MM.1S (cell line): ENCODE results near the gene RELN.

Experiments used
- EZH2 ChIP-seq: fragments of 300-600 bp; sonication (generic); optimal IDR thresholded peaks from 2 replicates; pipeline ENCODE3; 2017; ENCODE audit warnings: low read depth, mild to moderate bottlenecking, antibody characterized with exemption, low read length, mixed read lengths
- EZH2phosphoT487 ChIP-seq: fragments of 300-600 bp; sonication (generic); IDR thresholded peaks from 2 replicates; pipeline ENCODE4 v1.6.1; 2018; ENCODE audit warnings: antibody characterized with exemption, low read length
- TF ChIP-seq, protein P1 (sequence below): fragments of 300-600 bp; sonication (generic); IDR thresholded peaks from 2 replicates; pipeline ENCODE4 v1.5.1; 2016; ENCODE audit warnings: antibody characterized with exemption, low read length, mixed read lengths

DNA sequence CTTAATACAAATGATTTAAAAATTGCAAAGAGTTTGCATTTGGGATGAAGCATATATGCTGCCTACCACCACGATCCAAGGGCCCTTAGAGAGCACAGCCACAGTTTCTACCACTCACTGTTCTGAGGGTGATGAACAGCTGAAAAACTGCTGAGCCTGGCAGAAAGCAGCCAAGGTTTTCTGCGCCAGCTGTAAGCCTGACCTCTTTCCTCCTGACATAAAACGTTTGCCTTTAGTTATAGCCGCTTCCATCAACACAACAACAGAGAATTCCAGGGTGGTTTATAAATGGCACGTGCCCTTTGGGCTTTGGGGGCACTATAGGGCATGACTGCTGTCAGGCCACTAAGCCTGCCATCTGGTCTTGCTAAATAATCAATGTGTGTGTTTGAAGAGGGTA, 222.8 kb downstream of the RELN start:
- TF ChIP-seq EZH2phosphoT487 (no peak), EZH2 (no peak)
- TF ChIP-seq, protein P1, sequence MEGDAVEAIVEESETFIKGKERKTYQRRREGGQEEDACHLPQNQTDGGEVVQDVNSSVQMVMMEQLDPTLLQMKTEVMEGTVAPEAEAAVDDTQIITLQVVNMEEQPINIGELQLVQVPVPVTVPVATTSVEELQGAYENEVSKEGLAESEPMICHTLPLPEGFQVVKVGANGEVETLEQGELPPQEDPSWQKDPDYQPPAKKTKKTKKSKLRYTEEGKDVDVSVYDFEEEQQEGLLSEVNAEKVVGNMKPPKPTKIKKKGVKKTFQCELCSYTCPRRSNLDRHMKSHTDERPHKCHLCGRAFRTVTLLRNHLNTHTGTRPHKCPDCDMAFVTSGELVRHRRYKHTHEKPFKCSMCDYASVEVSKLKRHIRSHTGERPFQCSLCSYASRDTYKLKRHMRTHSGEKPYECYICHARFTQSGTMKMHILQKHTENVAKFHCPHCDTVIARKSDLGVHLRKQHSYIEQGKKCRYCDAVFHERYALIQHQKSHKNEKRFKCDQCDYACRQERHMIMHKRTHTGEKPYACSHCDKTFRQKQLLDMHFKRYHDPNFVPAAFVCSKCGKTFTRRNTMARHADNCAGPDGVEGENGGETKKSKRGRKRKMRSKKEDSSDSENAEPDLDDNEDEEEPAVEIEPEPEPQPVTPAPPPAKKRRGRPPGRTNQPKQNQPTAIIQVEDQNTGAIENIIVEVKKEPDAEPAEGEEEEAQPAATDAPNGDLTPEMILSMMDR = no peak
